ENCODE data around the gene MTRF1.

Gene MTRF1

GRCh38 chr13:41263261-41263971 lies at the start of gene MTRF1 (continued):
- no peak for TF ChIP-seq ZNF48 (tag by site-specific recombination; IDR thresholded peaks at IDR 0.05)
- no peak; the same call in 1 of the 2 replicates for TF ChIP-seq ZNF341 (tag by site-specific recombination; IDR thresholded peaks at IDR 0.05; ENCODE audit: low read depth)
- TF ChIP-seq ZNF677 (tag by site-specific recombination; IDR thresholded peaks at IDR 0.05), result no peak
- no peak for TF ChIP-seq ZNF777 (tag by site-specific recombination; IDR thresholded peaks at IDR 0.05; ENCODE audit: borderline replicate concordance)
- no peak for TF ChIP-seq YY2 (tag by site-specific recombination; IDR thresholded peaks at IDR 0.05)
- no peak for TF ChIP-seq GLIS1 (tag by site-specific recombination; IDR thresholded peaks at IDR 0.05)
- TF ChIP-seq SETDB1 (IDR thresholded peaks at IDR 0.05; ENCODE audit: insufficient read length, low read length), result no peak
- TF ChIP-seq ZNF37A (tag by site-specific recombination; IDR thresholded peaks at IDR 0.05), result no peak
- TF ChIP-seq ZNF639 (tag by site-specific recombination; IDR thresholded peaks at IDR 0.05), result peak; percentile 66; the same call in 1 of the 2 replicates
- no peak for TF ChIP-seq ZNF24 (tag by site-specific recombination; IDR thresholded peaks at IDR 0.05)
- TF ChIP-seq ZNF23 (tag by site-specific recombination; IDR thresholded peaks at IDR 0.05; ENCODE audit: borderline replicate concordance), result no peak
- TF ChIP-seq, protein P1, sequence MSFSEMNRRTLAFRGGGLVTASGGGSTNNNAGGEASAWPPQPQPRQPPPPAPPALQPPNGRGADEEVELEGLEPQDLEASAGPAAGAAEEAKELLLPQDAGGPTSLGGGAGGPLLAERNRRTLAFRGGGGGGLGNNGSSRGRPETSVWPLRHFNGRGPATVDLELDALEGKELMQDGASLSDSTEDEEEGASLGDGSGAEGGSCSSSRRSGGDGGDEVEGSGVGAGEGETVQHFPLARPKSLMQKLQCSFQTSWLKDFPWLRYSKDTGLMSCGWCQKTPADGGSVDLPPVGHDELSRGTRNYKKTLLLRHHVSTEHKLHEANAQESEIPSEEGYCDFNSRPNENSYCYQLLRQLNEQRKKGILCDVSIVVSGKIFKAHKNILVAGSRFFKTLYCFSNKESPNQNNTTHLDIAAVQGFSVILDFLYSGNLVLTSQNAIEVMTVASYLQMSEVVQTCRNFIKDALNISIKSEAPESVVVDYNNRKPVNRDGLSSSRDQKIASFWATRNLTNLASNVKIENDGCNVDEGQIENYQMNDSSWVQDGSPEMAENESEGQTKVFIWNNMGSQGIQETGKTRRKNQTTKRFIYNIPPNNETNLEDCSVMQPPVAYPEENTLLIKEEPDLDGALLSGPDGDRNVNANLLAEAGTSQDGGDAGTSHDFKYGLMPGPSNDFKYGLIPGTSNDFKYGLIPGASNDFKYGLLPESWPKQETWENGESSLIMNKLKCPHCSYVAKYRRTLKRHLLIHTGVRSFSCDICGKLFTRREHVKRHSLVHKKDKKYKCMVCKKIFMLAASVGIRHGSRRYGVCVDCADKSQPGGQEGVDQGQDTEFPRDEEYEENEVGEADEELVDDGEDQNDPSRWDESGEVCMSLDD (tag by site-specific recombination; IDR thresholded peaks at IDR 0.05), result no peak
- no peak for TF ChIP-seq FEZF1 (tag by site-specific recombination; IDR thresholded peaks at IDR 0.05)
- TF ChIP-seq ZBTB26 (tag by site-specific recombination; optimal IDR thresholded peaks at IDR 0.05), result peak; percentile 68
- TF ChIP-seq ZFP69B (tag by site-specific recombination; IDR thresholded peaks at IDR 0.05), result peak; percentile 67; the same call in 1 of the 2 replicates
- TF ChIP-seq ZNF248 (tag by site-specific recombination; IDR thresholded peaks at IDR 0.05), result no peak
- no peak for TF ChIP-seq ZNF626 (tag by site-specific recombination; IDR thresholded peaks at IDR 0.05)
- TF ChIP-seq ZNF785 (tag by site-specific recombination; IDR thresholded peaks at IDR 0.05), result no peak
- peak; percentile 74 for TF ChIP-seq PRDM1 (tag by site-specific recombination; IDR thresholded peaks at IDR 0.05)
- TF ChIP-seq ZNF10 (tag by site-specific recombination; IDR thresholded peaks at IDR 0.05), result no peak
- no peak; the same call in 1 of the 2 replicates for TF ChIP-seq KLF10 (tag by site-specific recombination; IDR thresholded peaks at IDR 0.05)
- TF ChIP-seq ZNF488 (tag by site-specific recombination; IDR thresholded peaks at IDR 0.05), result no peak
- no peak for TF ChIP-seq ZNF16 (tag by site-specific recombination; IDR thresholded peaks at IDR 0.05; ENCODE audit: low read depth)
- TF ChIP-seq, protein P2, sequence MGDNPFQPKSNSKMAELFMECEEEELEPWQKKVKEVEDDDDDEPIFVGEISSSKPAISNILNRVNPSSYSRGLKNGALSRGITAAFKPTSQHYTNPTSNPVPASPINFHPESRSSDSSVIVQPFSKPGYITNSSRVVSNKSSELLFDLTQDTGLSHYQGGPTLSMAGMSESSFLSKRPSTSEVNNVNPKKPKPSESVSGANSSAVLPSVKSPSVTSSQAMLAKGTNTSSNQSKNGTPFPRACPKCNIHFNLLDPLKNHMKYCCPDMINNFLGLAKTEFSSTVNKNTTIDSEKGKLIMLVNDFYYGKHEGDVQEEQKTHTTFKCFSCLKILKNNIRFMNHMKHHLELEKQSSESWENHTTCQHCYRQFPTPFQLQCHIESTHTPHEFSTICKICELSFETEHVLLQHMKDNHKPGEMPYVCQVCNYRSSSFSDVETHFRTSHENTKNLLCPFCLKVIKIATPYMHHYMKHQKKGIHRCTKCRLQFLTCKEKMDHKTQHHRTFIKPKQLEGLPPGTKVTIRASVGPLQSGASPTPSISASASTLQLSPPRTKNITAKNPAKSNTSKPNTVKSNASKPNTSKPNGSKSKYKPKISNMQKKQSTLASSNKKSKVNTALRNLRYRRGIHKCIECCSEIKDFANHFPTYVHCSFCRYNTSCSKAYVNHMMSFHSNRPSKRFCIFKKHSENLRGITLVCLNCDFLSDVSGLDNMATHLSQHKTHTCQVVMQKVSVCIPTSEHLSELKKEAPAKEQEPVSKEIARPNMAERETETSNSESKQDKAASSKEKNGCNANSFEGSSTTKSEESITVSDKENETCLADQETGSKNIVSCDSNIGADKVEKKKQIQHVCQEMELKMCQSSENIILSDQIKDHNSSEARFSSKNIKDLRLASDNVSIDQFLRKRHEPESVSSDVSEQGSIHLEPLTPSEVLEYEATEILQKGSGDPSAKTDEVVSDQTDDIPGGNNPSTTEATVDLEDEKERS (tag by site-specific recombination; IDR thresholded peaks at IDR 0.05), result no peak
- peak; percentile 60 for TF ChIP-seq ZNF366 (tag by site-specific recombination; conservative IDR thresholded peaks at IDR 0.05)
- TF ChIP-seq ZFP41 (tag by site-specific recombination; IDR thresholded peaks at IDR 0.05; ENCODE audit: borderline replicate concordance), result no peak
- peak; percentile 63 for TF ChIP-seq YY1 (tag by site-specific recombination; IDR thresholded peaks at IDR 0.05)
- TF ChIP-seq ZNF843 (tag by site-specific recombination; IDR thresholded peaks at IDR 0.05), result no peak
- TF ChIP-seq ZNF560 (tag by site-specific recombination; IDR thresholded peaks at IDR 0.05; ENCODE audit: borderline replicate concordance), result no peak
- no peak for TF ChIP-seq ZNF692 (tag by site-specific recombination; IDR thresholded peaks at IDR 0.05)

Data from HEK293 (cell line).